Ramos (cell line): ENCODE results near the gene SLC25A25.

Experiments
- in situ Hi-C: fragments of 300-500 bp; cut with MboI; formaldehyde crosslinking; loops from one replicate; pipeline ENCODE4 v1.14.3; 2022; ENCODE audit warnings: low sequenced_read_pairs; ENCODE audit not compliant: unreplicated experiment

Gene SLC25A25

GRCh38 chr9:128049843-128050242 lies 18.2 kb upstream of the SLC25A25 start:
- in situ Hi-C loops = no loop called here

GRCh38 chr9:128051932-128052709 lies 15.9 kb upstream of the SLC25A25 start:
- in situ Hi-C loops = no loop called here

GRCh38 chr9:128053560-128053959 lies 14.5 kb upstream of the SLC25A25 start:
- in situ Hi-C loops = no loop called here

DNA sequence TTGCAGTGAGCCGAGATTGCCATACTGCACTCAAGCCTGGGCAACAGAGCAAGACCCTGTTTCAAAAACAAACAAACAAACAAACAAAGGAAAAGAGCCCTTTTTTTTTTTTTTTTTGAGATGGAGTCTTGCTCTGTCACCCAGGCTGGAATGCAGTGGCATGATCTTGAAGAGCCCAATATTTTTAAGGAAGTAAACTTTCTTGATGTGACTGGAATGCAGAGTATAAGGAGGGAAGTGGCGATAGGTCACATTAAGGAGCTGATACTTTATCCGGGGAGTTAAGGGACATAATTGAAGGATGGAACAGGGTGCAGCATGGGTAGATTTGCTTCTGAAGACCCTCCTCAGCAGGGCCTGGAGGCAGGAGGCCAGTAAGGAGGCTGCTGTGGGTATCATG lies 13.9 kb upstream of the SLC25A25 start:
- in situ Hi-C loops = no loop called here

DNA sequence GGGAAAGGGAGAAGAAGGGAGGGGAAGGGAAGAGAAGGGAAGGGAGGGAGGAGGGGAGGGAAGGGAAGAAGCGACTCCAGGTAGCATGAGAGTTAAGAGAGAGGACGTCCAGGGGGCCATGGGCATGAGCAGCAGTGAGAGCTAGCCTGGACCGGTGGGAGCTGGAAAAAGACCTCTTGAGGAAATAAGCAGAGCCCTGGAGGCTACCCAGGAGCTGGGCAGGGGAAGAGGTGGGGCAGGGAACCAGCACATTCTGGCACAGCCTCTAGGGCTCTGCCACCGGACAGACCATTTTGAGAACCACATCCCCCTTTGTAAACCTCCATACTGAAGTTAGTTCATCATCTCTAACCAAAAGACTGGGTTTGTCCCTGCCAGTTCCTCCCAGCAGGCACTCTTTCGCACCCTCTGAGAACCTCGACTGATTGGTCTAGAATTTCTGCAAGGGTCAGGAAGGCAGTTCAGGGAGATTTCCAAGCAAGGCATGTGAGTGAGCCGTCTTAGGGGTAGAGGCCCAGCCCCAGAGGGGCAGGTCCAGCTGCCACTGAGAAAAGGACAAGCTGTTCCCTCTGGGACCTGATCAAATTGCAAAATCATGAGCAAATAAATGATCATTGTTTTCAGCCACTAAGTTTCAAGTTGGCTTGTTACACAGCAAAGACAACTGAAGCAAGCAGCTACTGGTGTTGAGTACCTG lies 12.5 kb upstream of the SLC25A25 start:
- in situ Hi-C loops = no loop called here

GRCh38 chr9:128056086-128056485 lies 11.9 kb upstream of the SLC25A25 start:
- in situ Hi-C loops = no loop called here

GRCh38 chr9:128056887-128057723 lies 10.9 kb upstream of the SLC25A25 start:
- in situ Hi-C loops = no loop called here

- in situ Hi-C loops = no loop called here
These were observed 10.2 kb upstream of the SLC25A25 start for GRCh38 chr9:128057724-128058409.

DNA sequence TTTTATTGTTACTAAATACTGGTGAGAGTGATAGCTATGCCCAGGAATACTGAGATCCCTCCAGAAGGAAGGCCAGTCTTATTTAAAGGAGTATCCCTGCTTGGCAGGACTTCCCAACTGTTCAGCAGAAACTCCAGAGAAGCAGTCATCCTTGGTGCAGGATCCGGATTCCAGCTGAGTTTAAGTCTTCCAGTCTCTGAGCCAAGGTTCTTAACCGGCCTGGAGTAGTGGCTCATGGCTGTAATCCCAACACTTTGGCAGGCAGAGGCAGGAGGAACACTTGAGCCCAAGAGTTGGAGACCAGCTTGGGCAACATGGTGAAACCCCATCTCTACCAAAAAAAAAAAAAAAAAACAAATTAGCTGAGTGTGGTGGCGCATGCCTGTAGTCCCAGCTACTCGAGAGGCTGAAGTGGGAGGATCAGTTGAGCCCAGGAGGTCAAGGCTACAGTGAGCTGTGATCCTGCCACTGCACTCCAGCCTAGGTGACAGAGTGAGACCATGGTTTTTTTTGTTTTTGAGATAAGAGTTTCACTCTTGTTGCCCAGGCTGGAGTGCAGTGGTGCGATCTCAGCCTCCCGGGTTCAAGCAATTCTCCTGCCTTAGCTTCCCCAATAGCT lies 8.6 kb upstream of the SLC25A25 start:
- in situ Hi-C loops = no loop called here

GRCh38 chr9:128061275-128061960 lies 6.6 kb upstream of the SLC25A25 start:
- in situ Hi-C loops = no loop called here

GRCh38 chr9:128062279-128062678 lies 5.8 kb upstream of the SLC25A25 start:
- in situ Hi-C loops = no loop called here

GRCh38 chr9:128062846-128063831 lies 4.9 kb upstream of the SLC25A25 start:
- in situ Hi-C loops = no loop called here

DNA sequence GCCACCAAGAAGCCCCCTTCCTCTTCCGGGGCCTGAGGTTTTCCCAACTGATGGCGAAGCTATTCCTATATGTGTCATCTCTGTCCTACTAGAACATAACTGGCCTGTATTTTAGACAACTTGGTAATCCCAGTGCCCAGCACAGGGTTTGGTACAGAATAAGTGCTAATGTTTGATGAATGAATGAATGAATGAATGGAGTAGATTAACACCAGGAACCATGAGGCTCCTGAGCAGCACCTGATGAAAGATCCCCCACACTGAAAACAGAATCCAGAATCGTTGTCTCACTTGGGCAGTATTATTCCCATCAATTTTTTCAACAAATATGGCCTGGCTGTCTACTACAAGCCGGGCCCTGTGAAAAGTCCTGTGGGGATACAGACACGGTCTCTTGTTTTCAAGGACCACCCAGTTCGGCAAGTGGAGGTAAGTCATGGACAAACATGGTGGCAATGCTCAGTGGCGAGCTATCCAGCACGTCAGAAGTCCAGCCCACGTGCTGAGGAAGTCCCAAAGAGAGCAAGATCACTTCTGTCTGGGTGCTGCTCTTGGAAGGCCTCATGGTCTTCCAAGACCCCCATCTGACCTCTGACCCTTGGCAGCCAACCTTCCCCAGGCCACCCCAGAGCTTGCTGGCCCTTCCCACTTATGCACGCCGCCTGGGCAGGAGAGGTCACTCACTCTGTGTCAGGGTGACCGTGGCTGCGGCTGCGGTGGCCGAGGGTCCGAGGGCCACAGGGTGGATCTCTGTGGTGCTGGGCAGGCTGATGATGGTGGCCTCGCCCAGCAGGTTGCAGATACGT lies 1.9 kb upstream of the SLC25A25 start:
- in situ Hi-C loops = no loop called here

GRCh38 chr9:128066713-128067644 lies 1.1 kb upstream of the SLC25A25 start, which contains the start of gene NAIF1:
NAIF1 (minus strand) TSS chr9:128067320; CDS start chr9:128067101, 219 bp downstream.
- in situ Hi-C loops = no loop called here

- in situ Hi-C loops = no loop called here
These were observed 564 bp downstream of the SLC25A25 start for GRCh38 chr9:128068386-128069205.
